22Rv1 (cell line): ENCODE data around the gene RFC4.

ENCODE experiments used
- H3K27ac ChIP-seq: fragments of 450-650 bp; 2 replicates; pipeline ENCODE4 v1.5.1; 2017
- ZFX ChIP-seq: fragments of 450-650 bp; IDR thresholded peaks from 2 replicates; pipeline ENCODE4 v1.6.1; 2017; ENCODE audit warnings: antibody characterized with exemption, borderline replicate concordance
- TF ChIP-seq, protein P1 (sequence below): fragments of 450-650 bp; IDR thresholded peaks from 2 replicates; pipeline ENCODE4 v1.5.1; 2017; ENCODE audit warnings: mild to moderate bottlenecking

The RFC4 gene

DNA sequence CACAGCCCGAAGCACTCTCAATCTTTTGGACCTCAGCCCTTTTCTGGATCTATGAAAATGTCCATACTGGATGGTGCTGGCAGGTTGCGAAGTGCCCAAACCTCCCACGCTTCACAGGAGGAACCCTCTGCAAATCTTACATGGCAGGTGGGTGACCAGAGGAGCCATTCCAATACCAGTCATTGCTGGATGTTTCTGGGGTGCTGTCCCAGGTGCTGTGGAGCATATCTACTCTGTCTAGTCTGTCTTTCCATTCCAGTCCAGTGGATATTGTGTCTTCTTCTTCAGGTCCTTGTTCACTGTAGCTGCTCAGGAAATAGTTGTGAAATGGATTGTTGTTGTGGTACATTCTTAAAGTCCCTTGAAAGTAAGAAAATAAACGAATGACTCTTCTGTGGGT is 25.5 kb upstream of the RFC4 start:
- TF ChIP-seq, protein P1, sequence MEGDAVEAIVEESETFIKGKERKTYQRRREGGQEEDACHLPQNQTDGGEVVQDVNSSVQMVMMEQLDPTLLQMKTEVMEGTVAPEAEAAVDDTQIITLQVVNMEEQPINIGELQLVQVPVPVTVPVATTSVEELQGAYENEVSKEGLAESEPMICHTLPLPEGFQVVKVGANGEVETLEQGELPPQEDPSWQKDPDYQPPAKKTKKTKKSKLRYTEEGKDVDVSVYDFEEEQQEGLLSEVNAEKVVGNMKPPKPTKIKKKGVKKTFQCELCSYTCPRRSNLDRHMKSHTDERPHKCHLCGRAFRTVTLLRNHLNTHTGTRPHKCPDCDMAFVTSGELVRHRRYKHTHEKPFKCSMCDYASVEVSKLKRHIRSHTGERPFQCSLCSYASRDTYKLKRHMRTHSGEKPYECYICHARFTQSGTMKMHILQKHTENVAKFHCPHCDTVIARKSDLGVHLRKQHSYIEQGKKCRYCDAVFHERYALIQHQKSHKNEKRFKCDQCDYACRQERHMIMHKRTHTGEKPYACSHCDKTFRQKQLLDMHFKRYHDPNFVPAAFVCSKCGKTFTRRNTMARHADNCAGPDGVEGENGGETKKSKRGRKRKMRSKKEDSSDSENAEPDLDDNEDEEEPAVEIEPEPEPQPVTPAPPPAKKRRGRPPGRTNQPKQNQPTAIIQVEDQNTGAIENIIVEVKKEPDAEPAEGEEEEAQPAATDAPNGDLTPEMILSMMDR: no peak
- no peak for TF ChIP-seq ZFX
- no peak overlapping the region for H3K27ac ChIP-seq

DNA sequence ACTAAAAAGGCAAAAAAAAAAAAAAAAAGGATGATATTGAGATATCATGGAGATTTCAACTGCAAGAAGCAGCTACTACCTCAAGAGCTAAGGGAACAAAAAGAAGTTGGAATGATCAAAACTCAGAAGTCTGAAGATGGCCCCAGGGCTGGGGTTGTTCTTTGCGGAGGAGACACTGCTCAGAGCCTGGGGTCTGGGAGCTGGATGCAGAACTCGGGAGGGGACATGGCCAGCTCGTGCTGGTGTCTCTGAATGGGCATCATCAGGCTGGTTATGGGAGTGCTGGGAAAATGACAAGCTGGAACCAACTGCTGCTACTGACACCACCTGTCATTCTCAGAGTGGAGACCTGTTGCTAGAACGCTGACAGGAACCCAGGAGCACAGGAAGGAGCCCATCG is 22.1 kb upstream of the RFC4 start:
- H3K27ac ChIP-seq: no peak overlapping the region
- no peak for TF ChIP-seq ZFX
- TF ChIP-seq, protein P1: no peak

DNA sequence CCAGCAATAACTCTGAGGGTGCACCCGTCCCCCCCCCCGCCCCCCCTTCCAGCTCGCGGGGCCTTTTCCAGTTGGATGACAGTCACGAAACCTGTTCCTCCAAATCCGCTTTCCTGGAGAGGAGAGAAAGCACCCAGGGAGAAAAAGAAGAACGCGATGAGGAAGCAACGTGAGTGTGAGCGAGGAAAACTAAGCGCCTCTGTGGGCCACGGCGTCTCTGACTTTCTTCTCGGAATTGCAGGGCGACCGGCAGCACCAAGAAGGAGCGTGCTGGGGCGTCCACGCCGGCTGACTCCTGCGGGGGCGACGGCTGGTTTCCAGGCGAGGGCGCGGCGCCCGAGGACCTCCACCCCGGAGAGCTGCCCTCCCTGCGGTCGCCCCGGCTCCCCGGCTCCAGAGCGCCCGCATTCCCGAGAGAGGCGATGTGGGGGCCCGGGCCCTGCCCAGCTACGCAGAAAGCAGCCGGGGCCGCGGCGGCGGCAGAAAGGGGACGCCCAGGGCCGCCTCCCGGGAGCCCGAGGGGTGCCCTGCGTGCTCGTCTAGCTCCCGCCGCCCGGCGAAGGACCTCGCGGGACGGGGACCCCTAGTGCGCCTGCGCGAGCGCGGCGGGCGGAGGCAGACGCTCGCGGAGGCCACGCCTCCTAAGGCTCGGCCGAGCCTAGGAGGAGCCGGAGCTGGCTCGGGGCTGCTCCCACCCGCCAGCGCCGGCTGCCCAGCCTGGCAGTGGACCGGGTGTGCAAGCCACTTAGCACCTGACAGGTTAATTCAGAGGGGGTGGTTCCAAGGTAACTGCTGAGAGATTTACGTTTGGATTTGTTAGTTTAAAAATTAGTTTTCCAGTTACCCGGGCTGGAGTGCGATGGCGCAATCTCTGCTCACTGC is 20.9 kb upstream of the RFC4 start:
- TF ChIP-seq, protein P1: no peak
- no peak for TF ChIP-seq ZFX
- 0 out of 2 replicates have a peak overlapping the region, but pooled peaks have one; percentile 22 for H3K27ac ChIP-seq

DNA sequence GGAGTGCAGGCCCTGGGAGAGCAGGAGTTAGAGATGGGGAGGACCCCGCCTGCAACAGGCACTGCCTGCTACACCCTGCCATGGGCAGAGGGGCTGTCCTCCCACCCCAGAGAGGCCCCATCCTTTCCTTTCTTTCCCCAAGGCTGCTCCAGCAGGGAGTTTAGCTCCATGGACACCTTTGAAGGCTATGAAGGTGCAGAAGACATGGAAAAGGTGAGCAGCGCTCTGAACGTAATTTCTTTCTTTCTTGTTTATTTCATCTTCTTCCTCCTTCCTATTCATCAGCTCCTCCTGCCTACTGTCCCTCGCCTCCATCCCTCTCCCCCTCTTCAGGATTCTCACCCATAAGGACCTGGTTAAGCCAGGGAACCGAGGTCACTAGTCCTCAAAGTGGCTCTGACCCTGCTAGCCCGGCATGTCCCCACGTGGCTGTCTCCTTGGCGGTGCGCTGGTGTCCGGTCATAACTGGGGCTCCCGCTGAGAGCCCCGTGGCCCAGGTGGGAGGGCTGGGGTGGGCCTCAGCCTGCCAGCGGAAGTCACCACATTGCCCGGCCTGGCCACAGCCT is 20.2 kb upstream of the RFC4 start:
- no peak overlapping the region for H3K27ac ChIP-seq
- no peak for TF ChIP-seq ZFX
- TF ChIP-seq, protein P1: no peak

DNA sequence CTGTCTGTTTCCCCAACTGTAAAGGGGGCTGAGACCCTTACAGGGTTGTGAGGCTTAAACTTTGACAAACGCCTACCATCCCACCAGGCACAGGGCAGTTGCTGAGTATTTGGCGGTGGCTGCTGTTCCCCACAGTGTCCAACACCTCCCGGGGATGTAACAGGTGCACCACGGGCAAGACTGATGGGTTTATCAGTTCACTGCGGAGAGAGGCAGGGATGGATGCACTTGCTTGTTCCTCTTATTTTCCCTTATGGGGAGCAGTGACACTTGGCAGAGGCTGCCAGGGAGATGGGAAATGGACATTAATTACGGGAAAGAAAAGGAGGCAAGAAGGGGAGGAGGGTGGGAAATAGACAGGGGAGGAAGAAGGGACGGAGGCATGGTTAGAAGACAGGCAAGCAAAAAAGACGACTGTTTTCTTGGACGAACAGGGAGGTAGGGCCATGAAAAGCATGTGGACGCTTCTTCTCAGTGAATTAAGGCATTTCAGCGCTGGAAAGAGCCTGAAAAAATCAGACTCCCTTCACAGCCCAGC is 19.7 kb upstream of the RFC4 start:
- no peak for TF ChIP-seq ZFX
- no peak overlapping the region for H3K27ac ChIP-seq

DNA sequence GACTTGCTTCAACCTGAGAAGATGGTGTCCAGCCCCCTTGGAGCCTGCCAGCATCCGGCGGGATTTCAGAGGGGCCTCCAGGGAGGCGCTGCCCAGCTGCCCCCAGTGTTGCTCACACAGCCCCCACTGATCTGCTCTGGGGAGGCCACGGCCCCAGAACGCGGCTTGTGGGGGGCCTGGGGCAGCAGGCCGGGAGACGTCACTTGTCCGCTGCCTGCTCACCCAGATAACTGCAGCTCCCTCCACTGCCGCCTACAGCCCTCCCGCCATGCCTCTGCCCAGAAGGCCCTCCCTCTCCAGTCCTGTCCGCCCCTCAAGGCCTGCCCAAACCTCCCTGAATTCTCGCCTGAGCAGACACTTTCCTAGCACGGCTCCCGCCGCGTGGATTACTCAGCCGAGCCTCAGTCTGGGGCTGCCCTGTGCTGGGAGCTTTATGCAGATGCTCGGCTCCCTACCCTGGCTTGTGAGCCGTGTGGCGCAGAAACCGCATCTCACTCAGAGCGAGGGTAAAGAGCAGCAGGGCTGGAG is 19.1 kb upstream of the RFC4 start:
- no peak for TF ChIP-seq ZFX
- TF ChIP-seq, protein P1: no peak
- no peak overlapping the region for H3K27ac ChIP-seq

DNA sequence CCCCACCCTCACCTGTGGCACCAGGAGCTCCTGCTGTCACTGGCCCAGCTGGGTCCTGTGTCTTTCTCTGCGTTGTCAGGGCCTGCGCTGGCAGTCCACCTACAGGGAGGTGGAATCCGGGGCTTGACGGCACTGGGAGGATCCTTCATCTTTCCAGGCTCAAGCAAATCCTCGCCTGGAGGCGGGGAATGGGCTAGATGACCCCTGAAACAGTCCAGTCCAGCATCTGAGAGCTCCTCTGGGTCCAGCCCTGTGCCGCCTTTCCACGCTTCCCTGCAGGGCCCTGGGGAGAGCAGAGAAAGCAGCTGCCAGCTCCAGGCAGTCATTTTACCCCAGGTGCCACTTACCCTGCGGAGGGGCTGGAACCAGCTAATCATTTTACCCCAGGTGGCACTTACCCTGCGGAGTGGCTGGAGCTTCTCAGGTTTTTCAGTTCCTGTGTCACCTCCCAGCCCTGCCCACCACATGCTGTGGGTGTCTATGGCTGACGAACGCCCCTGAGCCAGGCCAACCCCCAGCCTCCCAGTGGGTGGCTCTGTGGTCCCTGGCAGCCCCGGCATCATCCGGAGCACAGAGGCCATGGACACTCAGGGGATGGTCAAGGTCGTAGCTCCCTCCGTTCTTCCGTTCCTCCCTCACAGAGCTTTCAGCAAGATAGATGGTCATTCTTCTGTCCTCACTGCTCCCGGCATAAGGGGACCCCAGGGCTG is 18.3 kb upstream of the RFC4 start:
- TF ChIP-seq ZFX: no peak
- TF ChIP-seq, protein P1: no peak
- no peak overlapping the region for H3K27ac ChIP-seq
